ENCODE data around the gene LPCAT1.
"Not testable (repeated sequence)": the region's sequence is repeated elsewhere in the genome, so short reads cannot be mapped to it uniquely, and the experiment has no call there.

Gene LPCAT1

GRCh38 chr5:1506242-1507013, 17.3 kb downstream of the LPCAT1 start:
- no peak for TF ChIP-seq CTCF (conservative IDR thresholded peaks at IDR 0.05)
- no peak for TF ChIP-seq ZFX (IDR thresholded peaks at IDR 0.05)
- H3K27ac ChIP-seq = peak overlapping the region; percentile 57; the same call in 1 of the 2 replicates

- TF ChIP-seq ZFX (IDR thresholded peaks at IDR 0.05) = no peak
- TF ChIP-seq CTCF (conservative IDR thresholded peaks at IDR 0.05) = no peak
- no peak overlapping the region for H3K27ac ChIP-seq
Observed at GRCh38 chr5:1505506-1506241, 18.1 kb downstream of the LPCAT1 start.

- H3K27ac ChIP-seq = not testable (repeated sequence)
Observed at GRCh38 chr5:1505089-1505488, 18.7 kb downstream of the LPCAT1 start.

GRCh38 chr5:1504617-1505016, 19.1 kb downstream of the LPCAT1 start:
- no peak overlapping the region for H3K27ac ChIP-seq
- TF ChIP-seq CTCF (conservative IDR thresholded peaks at IDR 0.05) (no peak), ZFX (IDR thresholded peaks at IDR 0.05) (no peak)

GRCh38 chr5:1504069-1504595, 19.6 kb downstream of the LPCAT1 start:
- H3K27ac ChIP-seq = no peak overlapping the region
- TF ChIP-seq CTCF (conservative IDR thresholded peaks at IDR 0.05) = no peak
- no peak for TF ChIP-seq ZFX (IDR thresholded peaks at IDR 0.05)

GRCh38 chr5:1503241-1504068, 20.3 kb downstream of the LPCAT1 start:
- no peak overlapping the region for H3K27ac ChIP-seq
- TF ChIP-seq ZFX (IDR thresholded peaks at IDR 0.05) (no peak), CTCF (conservative IDR thresholded peaks at IDR 0.05) (no peak)

- no peak overlapping the region for H3K27ac ChIP-seq
- no peak for TF ChIP-seq ZFX (IDR thresholded peaks at IDR 0.05)
- TF ChIP-seq CTCF (conservative IDR thresholded peaks at IDR 0.05) = no peak
Observed at GRCh38 chr5:1502737-1503120, 21.0 kb downstream of the LPCAT1 start.

Data from C4-2B (cell line).